ENCODE results near the gene LNP1.
"Not testable (repeated sequence)": the region's sequence is repeated elsewhere in the genome, so short reads cannot be mapped to it uniquely, and the experiment has no call there.

Gene LNP1

DNA sequence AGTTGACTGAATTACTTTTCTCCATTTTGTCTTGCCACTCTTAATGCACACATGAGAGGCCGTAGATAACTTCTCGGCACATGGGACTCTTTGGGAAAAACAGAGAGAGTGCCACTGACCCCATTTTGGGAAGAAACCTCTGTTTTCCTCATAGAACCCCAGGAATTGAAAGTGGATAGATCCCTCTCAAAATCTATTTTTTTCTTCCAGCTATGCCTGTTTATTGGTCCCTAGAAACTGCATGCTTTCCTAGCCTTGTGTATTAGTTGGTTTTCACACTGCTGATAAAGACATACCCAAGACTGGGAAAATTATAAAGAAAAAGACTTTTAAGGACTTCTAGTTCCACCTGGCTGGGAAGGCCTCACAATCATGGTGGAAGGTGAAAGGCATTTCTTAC lies 67.3 kb downstream of the LNP1 start:
- H3K36me3 ChIP-seq (ENCODE audit: control insufficient read depth, insufficient read depth, low read length): no peaks in the 10 kb centered on the region
- H3K9me3 ChIP-seq (ENCODE audit: control insufficient read depth, low read length): no peaks in the 10 kb centered on the region
- H3K4me3 ChIP-seq (ENCODE audit: insufficient read depth, low read depth, low read length, poor library complexity, severe bottlenecking): no peak overlapping the region
- DNase-seq: no peak
- H3K27me3 ChIP-seq (replicated peaks; ENCODE audit: control insufficient read depth, insufficient read depth, low read length, poor library complexity, severe bottlenecking): no peaks in the 10 kb centered on the region
- H3K4me1 ChIP-seq (ENCODE audit: control insufficient read depth, insufficient read depth, low read length, poor library complexity, severe bottlenecking): no peaks in the 10 kb centered on the region
- no peak overlapping the region for H3K27ac ChIP-seq (ENCODE audit: insufficient read depth, low read length, poor library complexity, severe bottlenecking)

GRCh38 chr3:100470951-100471350 lies 69.6 kb downstream of the LNP1 start:
- Histone ChIP-seq H3K27ac (ENCODE audit: insufficient read depth, low read length, poor library complexity, severe bottlenecking) (no peak overlapping the region), H3K4me1 (ENCODE audit: control insufficient read depth, insufficient read depth, low read length, poor library complexity, severe bottlenecking) (no peaks in the 10 kb centered on the region), H3K9me3 (ENCODE audit: control insufficient read depth, low read length) (no peaks in the 10 kb centered on the region), H3K36me3 (ENCODE audit: control insufficient read depth, insufficient read depth, low read length) (no peaks in the 10 kb centered on the region), H3K4me3 (ENCODE audit: insufficient read depth, low read depth, low read length, poor library complexity, severe bottlenecking) (no peak overlapping the region), H3K27me3 (replicated peaks; ENCODE audit: control insufficient read depth, insufficient read depth, low read length, poor library complexity, severe bottlenecking) (no peaks in the 10 kb centered on the region)
- DNase-seq: no peak

DNA sequence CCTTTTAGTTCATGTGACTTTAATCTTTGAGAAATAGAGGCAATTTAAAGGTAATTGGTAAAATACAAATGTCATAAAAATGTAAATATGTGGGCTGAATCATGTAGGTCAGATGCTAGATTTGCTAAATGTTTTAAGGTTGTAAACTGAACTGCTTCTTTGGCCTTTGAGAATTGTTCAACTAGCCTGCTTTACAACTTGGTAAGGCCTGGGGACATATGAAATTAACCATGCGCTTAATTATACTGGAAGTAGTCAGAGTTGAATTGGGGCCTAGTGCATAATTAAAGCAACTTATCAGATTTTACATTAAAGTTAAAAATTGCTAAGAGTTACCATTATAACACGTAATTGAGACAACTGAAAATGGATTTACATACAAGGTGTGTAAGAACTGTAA lies 70.1 kb downstream of the LNP1 start:
- Histone ChIP-seq H3K27me3 (replicated peaks; ENCODE audit: control insufficient read depth, insufficient read depth, low read length, poor library complexity, severe bottlenecking) (no peaks in the 10 kb centered on the region), H3K4me3 (ENCODE audit: insufficient read depth, low read depth, low read length, poor library complexity, severe bottlenecking) (no peak overlapping the region), H3K36me3 (ENCODE audit: control insufficient read depth, insufficient read depth, low read length) (no peaks in the 10 kb centered on the region), H3K9me3 (ENCODE audit: control insufficient read depth, low read length) (no peaks in the 10 kb centered on the region), H3K4me1 (ENCODE audit: control insufficient read depth, insufficient read depth, low read length, poor library complexity, severe bottlenecking) (no peaks in the 10 kb centered on the region), H3K27ac (ENCODE audit: insufficient read depth, low read length, poor library complexity, severe bottlenecking) (no peak overlapping the region)
- DNase-seq: no peak

GRCh38 chr3:100477851-100478360 lies 76.6 kb downstream of the LNP1 start:
- H3K36me3 ChIP-seq (ENCODE audit: control insufficient read depth, insufficient read depth, low read length); DNase-seq; H3K4me3 ChIP-seq (ENCODE audit: insufficient read depth, low read depth, low read length, poor library complexity, severe bottlenecking); H3K27me3 ChIP-seq (replicated peaks; ENCODE audit: control insufficient read depth, insufficient read depth, low read length, poor library complexity, severe bottlenecking); H3K4me1 ChIP-seq (ENCODE audit: control insufficient read depth, insufficient read depth, low read length, poor library complexity, severe bottlenecking); H3K27ac ChIP-seq (ENCODE audit: insufficient read depth, low read length, poor library complexity, severe bottlenecking); H3K9me3 ChIP-seq (ENCODE audit: control insufficient read depth, low read length): not testable (repeated sequence)

- not testable (repeated sequence) for H3K27me3 ChIP-seq (replicated peaks; ENCODE audit: control insufficient read depth, insufficient read depth, low read length, poor library complexity, severe bottlenecking); H3K9me3 ChIP-seq (ENCODE audit: control insufficient read depth, low read length); H3K27ac ChIP-seq (ENCODE audit: insufficient read depth, low read length, poor library complexity, severe bottlenecking); DNase-seq; H3K4me1 ChIP-seq (ENCODE audit: control insufficient read depth, insufficient read depth, low read length, poor library complexity, severe bottlenecking); H3K36me3 ChIP-seq (ENCODE audit: control insufficient read depth, insufficient read depth, low read length); H3K4me3 ChIP-seq (ENCODE audit: insufficient read depth, low read depth, low read length, poor library complexity, severe bottlenecking)
Observed at GRCh38 chr3:100478521-100478920, 77.2 kb downstream of the LNP1 start.

DNA sequence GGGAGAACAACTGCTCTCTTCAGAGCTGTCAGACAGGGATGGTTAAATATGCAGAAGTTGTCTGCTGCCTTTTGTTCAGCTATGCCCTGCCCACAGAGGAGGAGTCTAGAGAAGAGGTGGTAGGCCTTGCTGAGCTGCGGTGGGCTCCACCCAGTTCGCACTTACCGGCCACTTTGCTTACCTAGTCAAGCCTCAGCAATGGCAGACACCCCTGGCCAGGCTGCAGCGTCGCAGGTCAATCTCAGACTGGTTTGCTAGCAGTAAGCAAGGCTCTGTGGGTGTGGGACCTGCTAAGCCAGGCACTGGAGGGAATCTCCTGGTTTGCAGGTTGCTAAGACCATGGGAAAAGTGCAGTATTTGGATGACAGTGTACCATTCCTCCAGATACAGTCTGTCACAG lies 78.7 kb downstream of the LNP1 start:
- Histone ChIP-seq H3K4me1 (ENCODE audit: control insufficient read depth, insufficient read depth, low read length, poor library complexity, severe bottlenecking) (no peaks in the 10 kb centered on the region), H3K27me3 (replicated peaks; ENCODE audit: control insufficient read depth, insufficient read depth, low read length, poor library complexity, severe bottlenecking) (no peaks in the 10 kb centered on the region), H3K36me3 (ENCODE audit: control insufficient read depth, insufficient read depth, low read length) (no peaks in the 10 kb centered on the region), H3K9me3 (ENCODE audit: control insufficient read depth, low read length) (no peaks in the 10 kb centered on the region), H3K27ac (ENCODE audit: insufficient read depth, low read length, poor library complexity, severe bottlenecking) (no peak overlapping the region), H3K4me3 (ENCODE audit: insufficient read depth, low read depth, low read length, poor library complexity, severe bottlenecking) (no peak overlapping the region)
- no peak for DNase-seq

GRCh38 chr3:100482176-100482575 lies 80.8 kb downstream of the LNP1 start:
- Histone ChIP-seq H3K27ac (ENCODE audit: insufficient read depth, low read length, poor library complexity, severe bottlenecking) (no peak overlapping the region), H3K27me3 (replicated peaks; ENCODE audit: control insufficient read depth, insufficient read depth, low read length, poor library complexity, severe bottlenecking) (peaks cover 3% of the 10 kb centered on the region), H3K4me1 (ENCODE audit: control insufficient read depth, insufficient read depth, low read length, poor library complexity, severe bottlenecking) (no peaks in the 10 kb centered on the region), H3K36me3 (ENCODE audit: control insufficient read depth, insufficient read depth, low read length) (no peaks in the 10 kb centered on the region), H3K9me3 (ENCODE audit: control insufficient read depth, low read length) (no peaks in the 10 kb centered on the region), H3K4me3 (ENCODE audit: insufficient read depth, low read depth, low read length, poor library complexity, severe bottlenecking) (no peak overlapping the region)
- DNase-seq: no peak

DNA sequence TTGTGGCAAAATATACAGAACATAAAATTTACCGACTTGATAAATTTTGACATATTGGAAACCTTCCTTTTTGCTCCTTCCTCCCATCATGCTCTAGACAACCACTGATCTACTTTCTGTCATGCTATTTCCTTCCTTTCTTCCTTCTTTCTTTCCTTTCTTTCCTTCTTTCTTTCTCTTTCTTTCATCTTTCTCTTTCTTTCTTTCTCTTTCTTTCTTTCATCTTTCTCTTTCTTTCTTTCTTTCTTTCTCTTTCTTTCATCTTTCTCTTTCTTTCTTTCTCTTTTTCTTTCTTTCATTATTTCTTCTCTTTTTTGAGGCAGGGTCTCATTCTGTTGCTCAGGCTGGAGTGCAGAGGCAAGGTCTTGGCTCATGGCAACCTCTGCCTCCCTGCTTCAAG lies 82.2 kb downstream of the LNP1 start:
- Histone ChIP-seq H3K27me3 (replicated peaks; ENCODE audit: control insufficient read depth, insufficient read depth, low read length, poor library complexity, severe bottlenecking) (peaks cover 3% of the 10 kb centered on the region), H3K36me3 (ENCODE audit: control insufficient read depth, insufficient read depth, low read length) (no peaks in the 10 kb centered on the region), H3K4me1 (ENCODE audit: control insufficient read depth, insufficient read depth, low read length, poor library complexity, severe bottlenecking) (no peaks in the 10 kb centered on the region), H3K4me3 (ENCODE audit: insufficient read depth, low read depth, low read length, poor library complexity, severe bottlenecking) (no peak overlapping the region), H3K27ac (ENCODE audit: insufficient read depth, low read length, poor library complexity, severe bottlenecking) (no peak overlapping the region), H3K9me3 (ENCODE audit: control insufficient read depth, low read length) (no peaks in the 10 kb centered on the region)
- no peak for DNase-seq

- H3K9me3 ChIP-seq (ENCODE audit: control insufficient read depth, low read length): no peaks in the 10 kb centered on the region
- no peak overlapping the region for H3K27ac ChIP-seq (ENCODE audit: insufficient read depth, low read length, poor library complexity, severe bottlenecking)
- H3K4me1 ChIP-seq (ENCODE audit: control insufficient read depth, insufficient read depth, low read length, poor library complexity, severe bottlenecking): no peaks in the 10 kb centered on the region
- H3K4me3 ChIP-seq (ENCODE audit: insufficient read depth, low read depth, low read length, poor library complexity, severe bottlenecking): no peak overlapping the region
- H3K36me3 ChIP-seq (ENCODE audit: control insufficient read depth, insufficient read depth, low read length): no peaks in the 10 kb centered on the region
- peaks cover 3% of the 10 kb centered on the region for H3K27me3 ChIP-seq (replicated peaks; ENCODE audit: control insufficient read depth, insufficient read depth, low read length, poor library complexity, severe bottlenecking)
- DNase-seq: no peak
Observed at GRCh38 chr3:100486808-100487207, 85.5 kb downstream of the LNP1 start.

GRCh38 chr3:100489118-100489517 lies 87.8 kb downstream of the LNP1 start:
- peaks cover 2% of the 10 kb centered on the region for H3K4me1 ChIP-seq (ENCODE audit: control insufficient read depth, insufficient read depth, low read length, poor library complexity, severe bottlenecking)
- no peaks in the 10 kb centered on the region for H3K36me3 ChIP-seq (ENCODE audit: control insufficient read depth, insufficient read depth, low read length)
- H3K27me3 ChIP-seq (replicated peaks; ENCODE audit: control insufficient read depth, insufficient read depth, low read length, poor library complexity, severe bottlenecking): peaks cover 3% of the 10 kb centered on the region
- H3K9me3 ChIP-seq (ENCODE audit: control insufficient read depth, low read length): no peaks in the 10 kb centered on the region
- no peak overlapping the region for H3K27ac ChIP-seq (ENCODE audit: insufficient read depth, low read length, poor library complexity, severe bottlenecking)
- H3K4me3 ChIP-seq (ENCODE audit: insufficient read depth, low read depth, low read length, poor library complexity, severe bottlenecking): no peak overlapping the region
- DNase-seq: no peak

Data from effector memory CD4-positive, alpha-beta T cell (primary cell).